IMR-90 (cell line): ENCODE results near the gene UTP11.

Experiments
- BHLHE40 ChIP-seq: fragments of 150-350 bp; IDR thresholded peaks from 2 replicates; pipeline ENCODE4 v1.6.1; 2016; ENCODE audit warnings: mild to moderate bottlenecking, low read depth, low read length
- FOS ChIP-seq: fragments of 150-350 bp; IDR thresholded peaks from 2 replicates; pipeline ENCODE4 v1.6.1; 2016; ENCODE audit warnings: low read depth, low read length
- MAFK ChIP-seq: IDR thresholded peaks from 2 replicates; pipeline ENCODE4 v1.6.1; 2012; ENCODE audit warnings: low read depth, low read length, improper control_type of control experiment
- MAZ ChIP-seq: IDR thresholded peaks from 2 replicates; pipeline ENCODE4 v1.6.1; 2012; ENCODE audit warnings: low read depth, mild to moderate bottlenecking, low read length, improper control_type of control experiment, moderate library complexity, borderline replicate concordance
- NFE2L2 ChIP-seq: fragments of 150-350 bp; IDR thresholded peaks from 2 replicates; pipeline ENCODE4 v1.6.1; 2016; ENCODE audit warnings: low read depth, mild to moderate bottlenecking, low read length
- POLR2A ChIP-seq: IDR thresholded peaks from 2 replicates; pipeline ENCODE4 v1.6.1; 2012; ENCODE audit warnings: mild to moderate bottlenecking, low read depth, low read length
- RAD21 ChIP-seq: IDR thresholded peaks from 2 replicates; pipeline ENCODE4 v1.6.1; 2012; ENCODE audit warnings: low read length, improper control_type of control experiment
- TF ChIP-seq, protein P1 (sequence below): conservative IDR thresholded peaks from 2 replicates; pipeline ENCODE4 v1.5.1; 2012; ENCODE audit warnings: mild to moderate bottlenecking, low read depth, low read length, improper control_type of control experiment

DNA sequence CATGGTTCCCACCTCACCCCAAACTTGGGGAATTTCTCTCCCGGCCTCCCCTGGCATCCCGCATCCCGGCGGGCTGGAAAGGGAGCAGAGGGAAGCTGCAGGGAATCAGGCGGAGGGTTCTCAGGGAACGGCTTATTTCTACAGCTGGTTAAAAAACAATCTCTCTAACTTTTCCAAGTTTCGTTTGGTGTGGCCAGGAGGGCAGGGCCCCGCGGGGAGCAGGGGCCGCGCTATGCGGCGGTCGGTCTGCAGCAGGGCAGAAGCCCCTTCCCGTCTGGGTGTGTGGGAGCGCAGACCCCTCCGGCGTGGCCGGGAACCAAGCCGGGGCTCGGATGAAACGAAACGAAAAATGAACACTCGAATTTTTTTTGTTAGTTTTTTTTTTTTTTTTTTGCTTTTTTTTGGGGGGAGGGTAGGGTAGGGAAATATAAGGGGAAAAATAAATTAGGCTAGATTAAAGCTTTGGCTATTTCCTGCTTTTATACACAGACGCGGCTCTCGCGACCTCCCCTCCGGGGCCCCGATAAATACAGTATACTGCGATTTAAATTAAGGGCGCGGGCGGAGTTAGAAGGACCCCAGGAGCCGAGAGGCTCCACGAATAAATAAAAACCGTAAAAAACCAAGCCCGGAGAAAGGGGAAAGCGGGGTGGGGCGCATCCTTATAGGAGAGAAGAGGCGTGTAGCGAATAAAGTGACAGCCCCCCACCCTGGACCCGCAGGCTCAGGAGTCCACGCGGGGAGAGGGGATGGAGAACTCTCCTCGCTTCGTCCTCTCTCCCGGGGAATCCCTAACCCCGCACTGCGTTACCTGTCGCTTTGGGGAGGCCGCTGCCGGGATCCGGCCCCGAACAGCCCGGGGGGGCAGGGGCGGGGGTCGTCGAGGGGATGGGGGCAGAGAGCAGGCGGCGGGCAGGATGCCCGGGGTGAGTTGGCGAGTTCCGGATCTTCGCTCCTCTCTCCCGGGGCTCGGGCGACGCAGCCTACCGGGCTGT is 32.0 kb downstream of the UTP11 start:
- no peak for TF ChIP-seq RAD21
- TF ChIP-seq POLR2A = no peak
- TF ChIP-seq, protein P1, sequence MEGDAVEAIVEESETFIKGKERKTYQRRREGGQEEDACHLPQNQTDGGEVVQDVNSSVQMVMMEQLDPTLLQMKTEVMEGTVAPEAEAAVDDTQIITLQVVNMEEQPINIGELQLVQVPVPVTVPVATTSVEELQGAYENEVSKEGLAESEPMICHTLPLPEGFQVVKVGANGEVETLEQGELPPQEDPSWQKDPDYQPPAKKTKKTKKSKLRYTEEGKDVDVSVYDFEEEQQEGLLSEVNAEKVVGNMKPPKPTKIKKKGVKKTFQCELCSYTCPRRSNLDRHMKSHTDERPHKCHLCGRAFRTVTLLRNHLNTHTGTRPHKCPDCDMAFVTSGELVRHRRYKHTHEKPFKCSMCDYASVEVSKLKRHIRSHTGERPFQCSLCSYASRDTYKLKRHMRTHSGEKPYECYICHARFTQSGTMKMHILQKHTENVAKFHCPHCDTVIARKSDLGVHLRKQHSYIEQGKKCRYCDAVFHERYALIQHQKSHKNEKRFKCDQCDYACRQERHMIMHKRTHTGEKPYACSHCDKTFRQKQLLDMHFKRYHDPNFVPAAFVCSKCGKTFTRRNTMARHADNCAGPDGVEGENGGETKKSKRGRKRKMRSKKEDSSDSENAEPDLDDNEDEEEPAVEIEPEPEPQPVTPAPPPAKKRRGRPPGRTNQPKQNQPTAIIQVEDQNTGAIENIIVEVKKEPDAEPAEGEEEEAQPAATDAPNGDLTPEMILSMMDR = no peak
- TF ChIP-seq FOS = no peak
- TF ChIP-seq NFE2L2 = no peak
- no peak for TF ChIP-seq MAZ
- no peak for TF ChIP-seq MAFK
- no peak for TF ChIP-seq BHLHE40
